Dermis blood vessel endothelial cell (primary cell): ENCODE data around the gene ZNF614. TPM values are rescaled to one million over a fixed set of nuclear protein-coding genes. Genes with fewer than 3 reads are reported as not detected.
"Not testable (repeated sequence)": the region's sequence is repeated elsewhere in the genome, so short reads cannot be mapped to it uniquely, and the experiment has no call there.

Source experiments
- DNase-seq: peaks from one replicate; pipeline ENCODE4 v3.0.0; 2010
- total RNA-seq: library from RNA; depleted of rRNA; stranded (reverse); fragments of >200 nt; gene quantifications from 2 replicates; pipeline ENCODE4 v1.2.3, GENCODE V29; 2014

The ZNF614 gene
- total RNA-seq: 9.9 and 10.1 TPM in 2 replicates

- peak; percentile 91 for DNase-seq
These were observed at the start of gene ZNF614 for GRCh38 chr19:52028027-52028779. TSS of gene ZNF614 (minus strand) at chr19:52028379. CDS start at chr19:52025745, 2,634 bp downstream.

- no peak for DNase-seq
These were observed 42.3 kb upstream of the ZNF614 start for GRCh38 chr19:52070496-52070895.

DNA sequence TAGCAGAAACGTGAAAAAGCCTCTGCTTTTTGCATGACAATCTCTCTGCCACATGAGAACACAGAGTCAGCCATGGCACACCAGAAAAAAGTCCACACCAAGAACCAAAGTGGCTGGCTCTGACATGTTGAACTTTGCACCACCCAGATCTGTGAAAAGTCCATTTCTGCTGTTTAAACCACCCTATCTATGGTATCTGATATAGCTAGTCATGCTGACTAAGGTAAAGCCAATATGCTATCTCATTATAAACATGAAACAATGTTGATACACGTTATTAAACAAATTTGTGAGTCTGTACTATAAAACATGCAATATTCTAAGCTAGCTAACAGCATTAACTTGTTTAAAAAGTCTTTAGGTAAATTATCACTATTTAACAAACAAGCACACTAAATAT, 41.5 kb upstream of the ZNF614 start:
- no peak for DNase-seq

DNA sequence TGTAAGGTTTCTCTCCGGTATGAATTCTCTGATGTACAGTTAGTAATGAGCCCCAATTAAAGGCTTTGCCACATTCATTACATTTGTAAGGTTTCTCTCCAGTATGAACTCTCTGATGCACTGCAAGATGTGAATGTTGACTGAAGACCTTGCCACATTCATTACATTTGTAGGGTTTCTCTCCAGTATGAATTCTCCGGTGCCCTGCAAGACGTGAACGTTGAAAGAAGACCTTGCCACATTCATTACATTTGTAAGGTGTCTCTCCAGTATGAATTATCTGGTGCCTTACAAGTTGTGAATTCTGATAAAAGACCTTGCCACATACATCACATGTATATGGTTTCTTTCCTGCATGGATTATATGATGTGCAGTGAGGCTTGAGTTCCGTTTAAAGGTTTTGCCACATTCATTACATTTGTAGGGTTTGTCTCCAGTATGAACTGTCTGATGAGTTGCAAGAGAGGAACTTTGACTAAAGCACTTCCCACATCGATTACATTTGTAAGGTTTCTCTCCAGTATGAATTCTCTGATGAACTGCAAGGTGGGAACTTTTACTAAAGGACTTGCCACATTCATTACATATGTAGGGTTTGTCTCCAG, 38.2 kb upstream of the ZNF614 start:
- DNase-seq: no peak

- no peak for DNase-seq
These were observed 37.2 kb upstream of the ZNF614 start for GRCh38 chr19:52065399-52065798.

DNA sequence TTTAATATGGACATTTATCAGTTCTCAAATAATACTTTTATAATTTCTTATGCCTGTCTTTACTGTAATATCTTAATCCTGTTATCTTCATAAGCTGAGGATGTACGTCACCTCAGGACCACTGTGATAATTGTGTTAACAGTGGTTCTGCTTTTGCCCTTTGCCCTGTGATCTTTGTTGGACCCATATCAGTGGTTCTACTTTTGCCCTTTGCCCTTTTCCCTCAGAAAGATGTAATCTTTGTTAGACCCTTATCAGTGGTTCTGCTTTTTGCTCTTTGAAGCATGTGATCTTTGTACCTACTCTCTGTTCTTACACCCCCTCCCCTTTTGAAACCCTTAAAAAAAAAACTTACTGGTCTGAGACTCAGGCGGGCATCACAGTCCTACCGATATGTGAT, 28.3 kb upstream of the ZNF614 start:
- DNase-seq: not testable (repeated sequence)

- DNase-seq: not testable (repeated sequence)
These were observed 23.6 kb upstream of the ZNF614 start for GRCh38 chr19:52051736-52052135.

DNA sequence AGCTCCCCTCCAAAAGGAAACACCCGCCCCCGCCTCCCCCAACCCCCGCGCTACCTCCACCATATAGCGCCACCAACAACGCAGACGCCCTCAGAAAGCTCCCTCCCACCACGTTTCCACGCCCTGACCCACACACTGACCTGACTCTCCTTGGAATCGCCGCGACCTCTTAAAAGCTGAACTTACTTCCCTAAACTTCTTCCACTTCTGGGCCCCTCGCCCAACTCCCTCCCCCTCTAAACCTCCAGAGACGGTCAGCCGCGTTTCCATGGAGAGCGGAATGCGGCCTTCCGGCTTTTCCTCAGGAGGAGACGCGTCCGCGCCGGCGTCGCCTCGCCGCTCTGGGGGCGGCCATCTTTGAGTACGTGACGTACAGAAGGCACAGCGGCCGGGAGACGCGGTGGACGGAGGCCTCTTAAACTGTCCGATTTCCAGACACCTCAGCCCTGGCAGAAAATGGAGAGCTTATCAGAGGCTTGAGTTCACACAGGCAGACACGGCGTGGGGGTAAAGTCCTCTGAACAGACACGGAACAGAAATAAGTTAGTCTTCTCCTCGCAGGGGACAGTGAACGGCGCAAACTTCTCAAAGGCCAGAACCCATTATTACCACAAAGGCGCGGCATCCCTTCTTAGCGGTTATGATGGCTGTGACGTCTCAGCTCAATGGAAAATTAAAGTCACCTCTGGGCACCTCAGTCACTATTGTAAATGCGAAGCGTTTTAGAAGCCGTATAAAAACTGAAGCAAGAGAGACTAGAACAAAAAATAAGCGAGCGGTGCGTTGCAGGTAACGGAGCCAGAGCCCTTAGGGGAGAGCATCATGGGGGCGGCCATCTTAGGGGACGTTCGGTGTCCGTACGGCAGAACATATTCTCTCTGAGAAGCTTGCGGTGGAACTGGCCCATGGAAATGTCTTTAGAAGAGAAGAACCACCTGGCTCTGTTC, 20.6 kb upstream of the ZNF614 start, which contains the start of gene ZNF432:
TSS of gene ZNF432 (minus strand) at position 284 of the 947 bp plus-strand sequence. CDS start 1,970 bp downstream, outside the sequence.
- DNase-seq: peak; percentile 96

GRCh38 chr19:52039169-52039568, 11.0 kb upstream of the ZNF614 start:
- no peak for DNase-seq

DNA sequence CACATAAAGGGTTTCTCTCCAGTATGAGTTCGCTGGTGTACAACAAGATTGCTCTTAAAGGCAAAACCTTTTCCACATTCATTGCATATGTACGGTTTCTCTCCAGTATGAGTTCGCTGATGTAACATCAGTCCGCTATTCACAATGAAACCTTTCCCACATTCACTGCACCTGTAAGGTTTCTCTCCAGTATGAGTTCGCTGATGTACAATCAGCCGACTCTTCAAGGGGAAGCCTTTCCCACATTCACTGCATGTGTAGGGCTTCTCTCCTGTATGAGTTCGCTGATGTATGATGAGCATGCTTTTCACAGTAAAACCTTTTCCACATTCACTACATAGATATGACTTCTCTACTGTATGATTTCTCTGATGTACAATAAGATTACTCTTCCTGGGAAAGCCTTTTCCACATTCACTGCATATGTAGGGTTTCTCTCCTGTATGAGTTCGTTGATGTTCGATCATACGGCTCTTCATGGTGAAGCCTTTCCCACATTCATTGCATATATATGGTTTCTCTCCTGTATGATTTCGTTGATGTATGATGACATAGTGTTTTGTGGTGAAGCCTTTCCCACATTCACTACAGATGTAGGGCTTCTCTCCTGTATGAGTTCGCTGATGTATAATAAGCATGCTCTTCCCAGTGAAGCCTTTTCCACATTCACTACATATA, 6.0 kb upstream of the ZNF614 start:
- DNase-seq: no peak

GRCh38 chr19:52028780-52029123, 573 bp upstream of the ZNF614 start:
- DNase-seq: no peak

DNA sequence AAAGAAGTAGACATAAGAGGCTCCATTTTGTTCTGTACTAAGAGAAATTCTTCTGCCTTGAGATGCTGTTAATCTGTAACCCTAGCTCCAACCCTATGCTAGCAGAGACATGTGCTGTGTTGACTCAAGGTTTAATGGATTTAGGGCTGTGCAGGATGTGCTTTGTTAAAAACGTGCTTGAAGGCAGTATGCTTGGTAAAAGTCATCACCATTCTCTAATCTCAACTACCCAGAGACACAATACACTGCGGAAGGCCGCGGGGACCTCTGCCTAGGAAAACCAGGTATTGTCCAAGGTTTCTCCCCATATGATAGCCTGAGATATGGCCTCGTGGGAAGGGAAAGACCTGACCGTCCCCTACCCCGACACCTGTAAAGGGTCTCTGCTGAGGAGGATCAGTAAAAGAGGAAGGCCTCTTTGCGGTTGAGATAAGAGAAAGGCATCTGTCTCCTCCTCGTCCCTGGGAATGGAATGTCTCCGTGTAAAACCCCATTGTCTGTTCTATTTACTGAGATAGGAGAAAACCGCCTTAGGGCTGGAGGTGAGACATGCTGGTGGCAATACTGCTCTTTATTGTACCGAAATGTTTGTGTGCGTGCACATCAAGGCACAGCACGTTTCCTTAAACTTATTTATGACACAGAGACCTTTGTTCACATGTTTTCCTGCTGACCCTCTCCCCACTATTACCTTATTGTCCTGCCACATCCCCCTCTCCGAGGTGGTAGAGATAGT, 1.8 kb downstream of the ZNF614 start:
- DNase-seq: not testable (repeated sequence)

- not testable (repeated sequence) for DNase-seq
These were observed 3.7 kb downstream of the ZNF614 start for GRCh38 chr19:52024478-52024877.

GRCh38 chr19:52022193-52022592, 6.0 kb downstream of the ZNF614 start:
- no peak for DNase-seq

DNA sequence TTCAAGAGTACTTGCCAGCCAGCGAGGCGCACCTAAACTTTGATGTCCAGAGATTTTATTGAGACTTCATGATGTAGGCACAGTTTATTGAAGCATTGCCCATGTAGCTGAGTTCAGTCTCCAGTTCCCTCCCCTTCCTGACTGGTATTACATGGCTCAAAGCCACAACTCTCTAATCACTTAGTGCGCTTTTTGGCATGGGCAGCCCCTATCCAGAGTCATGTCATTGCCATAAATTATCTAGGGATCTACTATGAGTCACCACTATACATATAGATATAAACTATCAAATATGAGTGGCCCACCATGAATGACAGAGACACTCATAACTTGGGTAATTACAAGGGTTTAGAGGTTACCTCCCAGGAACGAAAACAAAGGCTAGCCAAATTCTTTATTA, 7.7 kb downstream of the ZNF614 start:
- no peak for DNase-seq

- DNase-seq: no peak
These were observed 17.5 kb downstream of the ZNF614 start for GRCh38 chr19:52010674-52011073.

DNA sequence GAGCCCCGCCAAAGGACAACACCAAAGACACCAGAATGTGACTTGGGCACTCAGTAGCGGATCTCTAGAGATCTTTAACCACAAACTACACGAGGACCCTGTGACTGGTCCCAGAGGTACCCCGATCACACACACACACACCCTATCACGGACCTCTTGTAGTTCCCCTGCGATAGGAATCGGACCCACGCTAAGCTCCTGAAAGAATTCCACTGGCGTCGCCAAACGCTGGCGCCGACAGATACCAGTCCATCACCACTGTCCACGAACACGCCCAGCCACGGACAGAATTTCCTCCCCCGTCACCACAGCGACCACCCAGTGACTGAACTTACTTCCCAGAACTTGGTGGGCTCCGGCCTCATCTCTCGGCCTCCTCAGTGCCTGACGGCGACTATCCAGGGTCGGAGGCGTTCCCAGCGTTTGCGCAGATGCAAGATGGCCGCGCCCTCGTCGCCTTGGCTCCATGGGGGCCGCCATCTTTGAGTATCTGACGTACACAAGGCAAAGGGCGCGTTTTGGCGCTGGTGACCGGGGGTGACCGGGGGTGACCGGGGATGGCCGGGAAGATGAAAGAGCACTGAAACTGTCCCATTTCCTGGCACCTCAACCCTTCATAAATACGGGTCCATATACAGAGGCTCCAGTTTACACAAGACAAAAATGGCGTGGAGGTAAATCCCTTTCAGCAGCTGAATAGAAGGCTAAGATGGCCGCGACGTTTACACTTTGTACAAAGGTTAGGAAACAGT, 20.2 kb downstream of the ZNF614 start, which contains the start of gene ZNF615:
TSS of gene ZNF615 (minus strand) at position 406 of the 752 bp plus-strand sequence. CDS start 4,500 bp downstream, outside the sequence.
- peak; percentile 93 for DNase-seq

- peak; percentile 18 for DNase-seq
These were observed 20.8 kb downstream of the ZNF614 start for GRCh38 chr19:52007451-52007805.

GRCh38 chr19:51994048-51994644, 34.0 kb downstream of the ZNF614 start:
- no peak for DNase-seq

DNA sequence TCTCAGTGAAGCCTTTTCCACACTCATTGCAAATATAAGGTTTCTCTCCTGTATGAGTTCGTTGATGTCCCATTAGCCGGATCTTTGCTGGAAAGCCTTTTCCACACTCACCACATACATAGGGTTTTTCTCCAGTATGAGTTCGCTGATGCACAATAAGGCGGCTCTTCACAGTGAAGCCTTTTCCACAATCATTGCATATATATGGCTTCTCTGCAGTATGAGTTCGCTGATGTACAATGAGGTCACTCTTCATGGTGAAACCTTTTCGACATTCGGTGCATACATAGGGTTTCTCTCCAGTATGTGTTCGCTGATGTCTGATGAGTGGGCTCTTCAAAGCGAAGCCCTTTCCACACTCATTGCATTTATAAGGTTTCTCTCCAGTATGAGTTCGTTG, 34.8 kb downstream of the ZNF614 start:
- DNase-seq: no peak
